Stimulated activated CD8-positive, alpha-beta memory T cell treated with anti-CD3 and anti-CD28 coated beads, Interleukin-4, amount 100 ng/mL, for 24 hours (primary cell): Measurements from ENCODE around the gene DOCK9.

Experiments
- DNase-seq: peaks from one replicate; pipeline ENCODE4 v3.0.0-alpha.2; 2020; ENCODE audit warnings: low read depth

DOCK9 gene

GRCh38 chr13:98997738-98998641 lies 20.1 kb upstream of the DOCK9 start:
- no peak for DNase-seq

GRCh38 chr13:98997011-98997730 lies 19.3 kb upstream of the DOCK9 start:
- DNase-seq, result no peak

GRCh38 chr13:98996046-98996445 lies 18.2 kb upstream of the DOCK9 start:
- no peak for DNase-seq

- no peak for DNase-seq
Measured at GRCh38 chr13:98994896-98995295, 17.0 kb upstream of the DOCK9 start.

GRCh38 chr13:98994080-98994479 lies 16.2 kb upstream of the DOCK9 start:
- DNase-seq, result no peak

- no peak for DNase-seq
Measured at GRCh38 chr13:98992355-98992754, 14.5 kb upstream of the DOCK9 start.

GRCh38 chr13:98990701-98991100 lies 12.8 kb upstream of the DOCK9 start:
- no peak for DNase-seq

- DNase-seq, result no peak
Measured at GRCh38 chr13:98989469-98990235, 11.8 kb upstream of the DOCK9 start.

- DNase-seq, result no peak
Measured at GRCh38 chr13:98988780-98989179, 10.9 kb upstream of the DOCK9 start.

- DNase-seq, result no peak
Measured at GRCh38 chr13:98988277-98988676, 10.4 kb upstream of the DOCK9 start.

- DNase-seq, result no peak
Measured at GRCh38 chr13:98987275-98987674, 9.4 kb upstream of the DOCK9 start.

- DNase-seq, result no peak
Measured at GRCh38 chr13:98986226-98986846, 8.5 kb upstream of the DOCK9 start.

GRCh38 chr13:98985591-98985990 lies 7.7 kb upstream of the DOCK9 start:
- DNase-seq, result no peak

- DNase-seq, result no peak
Measured at GRCh38 chr13:98984983-98985382, 7.1 kb upstream of the DOCK9 start.

- DNase-seq, result no peak
Measured at GRCh38 chr13:98984118-98984517, 6.3 kb upstream of the DOCK9 start.

- no peak for DNase-seq
Measured at GRCh38 chr13:98983182-98983581, 5.3 kb upstream of the DOCK9 start.

- DNase-seq, result no peak
Measured at GRCh38 chr13:98981369-98982080, 3.7 kb upstream of the DOCK9 start.

- DNase-seq, result no peak
Measured at GRCh38 chr13:98979012-98979660, 1.3 kb upstream of the DOCK9 start.

GRCh38 chr13:98978280-98978679 lies 416 bp upstream of the DOCK9 start:
- no peak for DNase-seq

- DNase-seq, result no peak
Measured at GRCh38 chr13:98976941-98977340, 923 bp downstream of the DOCK9 start.

GRCh38 chr13:98976338-98976737 lies 1.5 kb downstream of the DOCK9 start:
- DNase-seq, result no peak
